HG02763 (cell line): ENCODE measurements around the gene BRWD1.
A peak's percentile ranks its signal among the peaks of the same experiment; 100 is the strongest.

Source experiments
- ATAC-seq: cut with Tn5 transposase; IDR thresholded peaks from one replicate; pipeline ENCODE4 v1.9.1; 2021; ENCODE audit warnings: mild to moderate bottlenecking, moderate library complexity; ENCODE audit not compliant: unreplicated experiment

BRWD1 gene

GRCh38 chr21:39313571-39314142, at the start of gene BRWD1:
Gene BRWD1 (minus strand): TSS chr21:39313632. CDS start chr21:39313491, 141 bp downstream.
- peak; percentile 47 for ATAC-seq

GRCh38 chr21:39362733-39363132, 49.3 kb upstream of the BRWD1 start:
- ATAC-seq = no peak

- no peak for ATAC-seq
Measured at GRCh38 chr21:39359382-39359781, 46.0 kb upstream of the BRWD1 start.

GRCh38 chr21:39353295-39353694, 39.9 kb upstream of the BRWD1 start:
- no peak for ATAC-seq

GRCh38 chr21:39350094-39351005, 36.9 kb upstream of the BRWD1 start:
- ATAC-seq = no peak

GRCh38 chr21:39349211-39350093, 36.0 kb upstream of the BRWD1 start:
- ATAC-seq = peak; percentile 84

GRCh38 chr21:39348355-39349210, 35.2 kb upstream of the BRWD1 start, which contains the start of gene HMGN1:
Gene HMGN1 (minus strand): TSS chr21:39349088. CDS start chr21:39348917, 171 bp downstream.
- ATAC-seq = peak; percentile 54

GRCh38 chr21:39348040-39348354, 34.6 kb upstream of the BRWD1 start:
- ATAC-seq = peak; percentile 3

- no peak for ATAC-seq
Measured at GRCh38 chr21:39347537-39347936, 34.1 kb upstream of the BRWD1 start.

GRCh38 chr21:39346671-39347331, 33.4 kb upstream of the BRWD1 start:
- no peak for ATAC-seq

GRCh38 chr21:39346206-39346605, 32.8 kb upstream of the BRWD1 start:
- no peak for ATAC-seq

- ATAC-seq = no peak
Measured at GRCh38 chr21:39345440-39345839, 32.0 kb upstream of the BRWD1 start.

GRCh38 chr21:39344848-39345247, 31.4 kb upstream of the BRWD1 start:
- ATAC-seq = no peak

GRCh38 chr21:39341249-39341923, 28.0 kb upstream of the BRWD1 start:
- no peak for ATAC-seq

- no peak for ATAC-seq
Measured at GRCh38 chr21:39340687-39341086, 27.3 kb upstream of the BRWD1 start.

- no peak for ATAC-seq
Measured at GRCh38 chr21:39339231-39339630, 25.8 kb upstream of the BRWD1 start.

GRCh38 chr21:39336457-39337008, 23.1 kb upstream of the BRWD1 start:
- no peak for ATAC-seq

GRCh38 chr21:39334611-39335010, 21.2 kb upstream of the BRWD1 start:
- no peak for ATAC-seq

- no peak for ATAC-seq
Measured at GRCh38 chr21:39332175-39332574, 18.7 kb upstream of the BRWD1 start.
